Occipital lobe (tissue), 2 donors: ENCODE measurements around the gene PLAAT4. TPM values are rescaled to one million over a fixed set of nuclear protein-coding genes. Genes with fewer than 3 reads are reported as not detected.
"Not testable (repeated sequence)": the region's sequence is repeated elsewhere in the genome, so short reads cannot be mapped to it uniquely, and the experiment has no call there.

Experiments used
- DNase-seq: peaks from one replicate; lab custom pipeline; 2025; lab: John Stamatoyannopoulos, UW
- total RNA-seq: library from RNA; depleted of rRNA; stranded (reverse); fragments of >200 nt; gene quantifications from one replicate; pipeline ENCODE4 v1.2.3, GENCODE V29; 2014

Gene PLAAT4
- total RNA-seq, 1 donor from 2014 or later, result 2.3 TPM

DNA sequence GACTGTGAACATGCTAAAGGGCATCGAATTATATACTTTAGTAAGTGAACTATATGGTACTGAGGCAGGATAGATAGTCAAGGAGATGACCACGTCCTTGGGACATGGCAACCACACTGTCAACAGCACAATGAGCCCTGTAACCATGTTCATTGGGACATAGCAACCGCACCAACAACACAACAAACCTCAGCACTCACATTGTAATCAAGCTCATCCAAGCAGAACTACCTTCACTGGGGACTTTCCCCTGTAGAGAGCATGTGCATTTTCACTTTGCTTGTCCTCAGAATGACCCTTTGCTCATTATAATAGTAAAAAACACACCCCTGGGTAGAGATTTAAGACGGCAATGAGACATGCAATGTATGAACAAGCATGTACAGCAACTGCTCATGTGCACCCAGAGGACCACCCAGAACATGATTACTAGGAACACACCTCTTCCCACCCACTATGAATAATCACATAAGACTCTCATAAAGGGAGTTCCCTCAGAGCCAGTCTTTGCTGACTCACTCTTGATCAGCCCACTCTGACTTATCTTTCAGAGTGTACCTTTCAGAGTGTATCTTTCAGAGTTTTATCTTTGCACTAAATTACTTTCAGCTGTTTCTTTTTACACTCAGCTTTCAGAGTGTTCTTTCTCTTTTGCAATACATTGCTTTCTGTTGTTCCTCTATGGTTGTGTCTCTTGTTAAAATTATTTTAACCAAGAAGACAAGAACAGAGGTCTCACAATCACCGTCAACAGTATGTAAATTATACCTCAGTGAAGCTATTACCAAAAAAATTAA lies 30.6 kb downstream of the PLAAT4 start:
- DNase-seq, result no peak

DNA sequence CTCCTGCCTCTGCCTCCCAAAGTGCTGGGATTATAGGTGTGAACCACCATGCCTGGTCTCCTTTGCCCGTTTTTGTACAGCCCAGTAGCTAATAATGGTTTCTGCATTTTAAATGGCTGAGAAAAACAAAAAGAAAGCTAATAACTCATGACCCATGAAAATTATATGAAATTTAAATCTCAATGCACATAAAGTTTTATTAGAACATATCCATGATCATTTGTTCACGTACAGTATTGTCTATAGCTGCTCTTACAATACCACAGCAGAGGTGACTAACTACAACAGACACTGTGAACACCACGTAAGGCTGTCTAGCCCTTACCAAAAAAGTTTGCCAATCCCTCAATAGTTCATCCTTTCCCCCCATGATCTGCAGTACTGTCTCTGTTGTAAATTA lies 33.0 kb downstream of the PLAAT4 start:
- DNase-seq, result no peak

DNA sequence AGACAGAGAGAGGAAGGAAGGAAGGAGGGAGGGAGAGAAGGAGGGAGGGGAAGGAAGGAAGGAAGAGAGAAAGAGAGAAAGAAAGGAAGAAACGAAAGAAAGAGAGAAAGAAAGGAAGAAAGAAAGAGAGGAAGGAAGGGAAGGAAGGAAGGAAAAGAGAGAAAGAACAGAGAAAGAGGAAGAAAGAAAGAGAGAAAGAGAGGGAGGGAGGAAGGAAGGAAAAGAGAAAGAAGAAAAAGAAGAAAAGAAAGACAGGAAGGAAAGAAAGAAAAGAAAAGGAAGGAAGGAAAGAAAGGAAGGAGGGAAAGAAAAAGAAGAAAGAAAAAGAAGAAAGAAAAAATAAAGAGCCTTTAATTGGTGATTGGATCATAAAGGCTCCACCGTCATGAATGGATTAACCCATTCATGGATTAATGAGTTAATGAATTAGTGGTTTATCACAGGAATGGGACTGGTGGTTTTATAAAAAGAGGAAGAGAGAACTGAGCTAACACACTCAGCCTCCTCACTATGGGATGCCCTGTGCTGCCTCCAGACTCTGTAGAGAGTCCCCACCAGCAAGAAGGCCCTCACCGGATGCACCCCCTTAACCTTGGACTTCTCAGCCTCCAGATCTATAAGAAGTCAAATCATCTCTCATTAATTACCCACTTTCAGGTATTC lies 35.5 kb downstream of the PLAAT4 start:
- no peak for DNase-seq

DNA sequence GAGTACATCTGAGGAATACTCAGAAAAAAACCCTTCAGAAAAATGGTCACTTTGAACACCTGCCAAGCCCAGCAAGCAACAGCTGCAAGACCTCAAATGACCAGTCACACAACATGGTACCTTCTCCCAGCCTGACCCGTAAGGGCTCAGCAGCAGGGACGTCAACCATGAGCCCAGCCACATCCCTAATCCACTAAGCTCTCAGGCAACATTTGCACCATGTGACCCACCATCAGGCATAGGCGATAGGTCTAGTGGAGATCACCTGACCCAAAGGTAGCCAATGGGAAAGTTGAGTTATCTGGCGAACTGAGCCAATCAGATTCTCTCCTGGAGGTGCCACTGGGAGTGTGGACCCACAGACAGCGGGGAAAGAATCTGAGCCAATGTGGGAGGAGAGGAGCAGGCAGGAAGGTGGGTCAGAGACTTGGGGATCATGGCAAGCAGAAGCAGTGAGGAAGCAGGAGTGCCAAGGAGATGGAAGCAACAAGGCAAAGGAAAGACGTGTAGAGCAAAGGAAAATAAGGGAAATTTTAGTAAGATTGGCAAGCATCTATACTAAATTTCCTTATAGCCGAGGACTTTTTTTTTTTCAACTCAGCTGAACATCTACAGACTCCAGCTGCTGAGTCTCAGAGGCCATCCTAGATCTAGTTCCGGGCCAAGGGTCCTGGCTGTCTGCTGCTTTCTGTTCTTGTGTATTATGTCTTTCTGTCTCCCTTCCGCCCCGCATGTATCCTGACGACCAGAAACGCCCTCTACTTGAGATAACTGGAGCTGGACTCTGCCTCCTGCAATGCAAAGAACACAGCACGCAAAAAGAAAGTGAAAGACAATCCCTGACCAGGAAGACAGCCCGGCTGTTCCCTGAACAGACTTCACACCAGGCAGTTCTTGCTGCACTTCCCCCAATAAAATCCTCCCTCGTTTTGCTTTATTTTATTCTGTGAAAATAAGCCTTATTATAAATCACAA lies 37.6 kb downstream of the PLAAT4 start:
- peak; percentile 40 for DNase-seq

DNA sequence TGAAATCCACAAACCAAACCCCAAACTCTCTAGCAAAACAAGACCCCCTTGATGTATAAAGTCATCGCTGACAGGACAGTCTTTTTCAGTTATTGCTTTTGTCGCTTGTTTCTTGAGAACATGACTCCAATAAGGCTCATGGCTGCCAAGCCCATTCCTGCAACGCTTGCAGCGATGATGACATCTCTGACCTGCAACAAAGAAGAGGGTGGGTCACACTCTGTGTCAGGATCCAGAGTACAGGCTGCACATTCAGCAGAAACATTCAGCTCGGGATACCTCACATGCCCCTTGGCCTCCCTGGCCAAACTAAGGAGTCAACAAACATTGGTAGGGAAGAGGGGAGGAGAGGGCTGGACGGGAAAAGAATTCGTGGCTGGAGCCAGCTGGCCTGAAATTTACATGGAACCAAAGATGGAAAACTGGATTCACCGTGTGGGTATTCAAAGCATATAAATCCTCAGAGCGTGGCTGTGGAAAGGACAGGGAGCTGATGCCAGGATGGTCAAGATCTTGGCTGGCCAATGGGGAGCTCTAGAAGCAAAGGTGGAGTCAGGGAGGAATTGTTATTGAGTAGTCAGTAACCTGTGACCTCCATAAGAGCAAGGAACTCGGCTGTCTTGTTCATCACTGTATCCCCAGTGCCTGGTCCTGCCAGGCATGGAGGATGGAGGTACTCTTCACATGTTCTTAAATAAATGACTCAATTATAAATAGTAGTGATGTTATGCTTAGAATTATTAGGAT lies 38.4 kb downstream of the PLAAT4 start:
- no peak for DNase-seq

DNA sequence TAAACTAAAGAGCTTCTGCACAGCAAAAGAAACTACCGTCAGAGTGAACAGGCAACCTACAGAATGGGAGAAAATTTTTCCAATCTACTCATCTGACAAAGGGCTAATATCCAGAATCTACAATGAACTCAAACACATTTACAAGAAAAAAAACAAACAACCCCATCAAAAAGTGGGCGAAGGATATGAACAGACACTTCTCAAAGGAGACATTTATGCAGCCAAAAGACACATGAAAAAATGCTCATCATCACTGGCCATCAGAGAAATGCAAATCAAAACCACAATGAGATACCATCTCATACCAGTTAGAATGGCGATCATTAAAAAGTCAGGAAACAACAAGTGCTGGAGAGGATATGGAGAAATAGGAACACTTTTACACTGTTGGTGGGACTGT lies 42.3 kb downstream of the PLAAT4 start:
- DNase-seq, result not testable (repeated sequence)

DNA sequence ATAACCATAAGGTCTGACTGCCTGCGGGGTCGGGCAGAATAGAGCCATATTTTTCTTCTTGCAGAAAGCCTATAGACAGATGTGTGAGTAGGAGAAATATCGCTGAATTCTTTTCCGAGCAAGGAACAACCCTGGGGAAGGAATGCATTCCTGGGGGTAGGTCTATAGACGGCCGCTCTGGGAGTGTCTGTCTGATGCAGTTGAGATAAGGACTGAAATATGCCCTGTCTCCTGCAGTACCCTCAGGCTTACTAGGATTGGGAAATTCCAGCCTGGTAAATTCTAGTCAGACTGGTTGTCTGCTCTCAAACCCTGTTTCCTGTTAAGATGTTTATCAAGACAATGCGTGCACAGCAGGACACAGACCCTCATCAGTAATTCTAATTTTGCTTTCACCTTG lies 44.6 kb downstream of the PLAAT4 start:
- not testable (repeated sequence) for DNase-seq

DNA sequence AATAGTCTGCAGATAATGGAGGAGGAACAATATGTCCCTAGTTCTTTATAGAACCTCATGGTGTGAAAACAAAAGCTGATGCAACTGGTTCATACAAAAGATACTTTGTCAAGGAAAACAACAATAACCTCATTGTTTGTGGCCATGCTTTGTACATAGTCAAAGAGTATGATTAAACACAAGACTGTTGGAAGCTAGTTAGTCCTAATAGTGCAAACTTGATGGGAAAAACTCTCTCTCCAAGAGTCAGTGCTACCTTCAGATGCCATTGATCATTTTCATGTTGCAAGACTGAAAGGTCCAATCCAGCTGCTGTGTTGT lies 46.7 kb downstream of the PLAAT4 start:
- no peak for DNase-seq

DNA sequence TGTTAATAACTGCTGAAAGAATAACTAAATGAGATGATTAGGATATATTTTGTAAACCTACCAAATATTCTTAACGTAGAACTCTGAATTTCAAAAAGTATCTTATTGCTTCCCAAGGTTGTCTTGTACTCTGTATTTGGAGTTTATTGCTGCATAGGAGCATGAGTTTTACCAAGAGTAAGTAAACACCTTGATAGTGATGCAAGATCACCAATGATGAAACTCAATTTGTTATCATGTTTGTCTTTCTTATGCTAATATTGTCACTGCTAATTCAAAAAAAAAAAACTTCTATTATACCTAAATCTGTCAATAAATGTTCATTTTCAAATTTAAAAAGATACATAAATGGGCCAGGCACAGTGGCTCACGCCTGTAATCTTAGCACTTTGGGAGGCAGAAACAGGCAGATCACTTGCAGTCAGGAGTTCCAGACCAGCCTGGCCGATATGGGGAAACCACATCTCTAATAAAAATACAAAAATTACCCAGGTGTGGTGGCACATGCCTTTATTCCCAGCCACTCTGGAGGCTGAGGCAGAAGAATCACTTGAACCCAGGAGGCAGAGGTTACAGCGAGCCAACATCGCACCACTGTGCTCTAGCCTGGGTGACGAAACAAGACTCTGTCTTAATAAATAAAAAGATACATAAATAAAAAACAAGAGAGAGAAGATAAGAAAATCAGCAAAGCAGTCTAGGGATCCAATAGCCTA lies 50.0 kb downstream of the PLAAT4 start:
- no peak for DNase-seq

DNA sequence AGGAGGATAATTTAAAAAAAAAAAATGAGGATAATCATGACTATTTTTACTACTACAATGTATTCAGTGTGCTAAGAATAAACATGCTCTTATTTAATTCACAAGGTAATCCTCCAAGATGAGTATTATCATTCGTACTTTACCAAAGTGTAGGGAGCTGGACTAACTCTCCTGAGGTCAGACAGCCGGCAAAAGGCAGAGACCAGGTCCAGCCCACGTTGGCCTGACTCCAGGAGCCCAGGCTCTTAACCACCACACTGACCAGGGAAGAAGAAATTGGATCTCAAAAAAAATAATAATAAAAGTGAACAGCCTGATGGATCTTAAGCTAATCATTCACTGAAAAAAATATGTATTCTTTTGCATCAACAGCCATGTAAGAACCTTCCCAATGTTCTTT lies 52.4 kb downstream of the PLAAT4 start:
- DNase-seq, result no peak

DNA sequence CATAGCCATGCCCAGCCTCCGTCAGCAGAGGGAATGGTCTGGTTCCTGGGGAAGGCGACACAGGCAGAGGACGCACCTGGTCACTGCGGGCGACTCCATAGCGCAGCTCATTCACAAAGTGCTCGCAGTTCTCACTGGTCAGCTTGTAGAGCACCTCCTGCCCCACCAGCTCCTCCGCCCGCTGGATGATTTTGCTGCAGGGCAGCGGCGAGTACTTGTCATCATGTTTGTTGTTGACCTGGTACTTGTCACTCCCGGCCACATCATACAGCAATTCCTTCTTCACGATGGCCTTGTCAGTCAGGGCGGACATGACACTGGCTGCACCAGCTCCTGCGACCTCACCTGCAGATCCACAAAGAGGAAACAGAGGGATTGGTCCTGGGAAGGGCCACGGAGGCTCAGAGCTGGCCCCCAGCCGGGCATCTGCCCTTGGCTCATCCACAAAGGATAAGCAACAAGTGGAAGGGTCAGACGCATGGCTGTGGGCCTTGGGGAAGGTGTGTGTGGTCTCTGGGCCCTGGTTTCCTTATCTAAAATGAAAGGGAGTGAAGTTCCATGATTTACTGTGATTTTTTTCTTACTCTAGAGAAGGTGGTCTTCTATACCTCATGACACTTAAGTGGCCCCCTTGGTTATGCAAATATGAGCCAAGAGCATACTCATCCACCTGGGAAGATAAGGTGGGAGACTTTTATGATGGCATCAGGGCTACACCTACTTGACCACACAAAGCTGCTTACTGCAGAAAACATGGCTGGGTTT lies 53.6 kb downstream of the PLAAT4 start:
- DNase-seq, result no peak

DNA sequence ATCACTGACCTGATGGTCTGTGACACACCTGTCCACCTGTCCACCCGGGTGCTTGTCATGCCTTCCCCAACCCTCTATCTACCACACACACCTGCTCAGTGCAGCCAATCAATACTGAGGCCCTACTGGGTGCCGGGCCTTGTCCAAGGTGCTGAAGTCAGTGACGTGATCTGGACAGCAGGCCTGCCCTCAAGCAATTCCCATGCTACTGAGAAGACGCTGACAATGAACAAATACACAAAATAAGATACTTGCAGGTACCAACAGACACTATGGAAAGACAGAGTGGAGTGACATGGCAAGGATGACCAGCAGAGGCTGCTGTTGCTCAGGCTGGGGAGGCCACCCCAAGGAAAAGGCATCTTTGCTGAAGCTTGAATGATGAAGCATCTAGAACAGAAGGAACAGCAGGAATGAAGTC lies 56.4 kb downstream of the PLAAT4 start:
- peak; percentile 21 for DNase-seq

DNA sequence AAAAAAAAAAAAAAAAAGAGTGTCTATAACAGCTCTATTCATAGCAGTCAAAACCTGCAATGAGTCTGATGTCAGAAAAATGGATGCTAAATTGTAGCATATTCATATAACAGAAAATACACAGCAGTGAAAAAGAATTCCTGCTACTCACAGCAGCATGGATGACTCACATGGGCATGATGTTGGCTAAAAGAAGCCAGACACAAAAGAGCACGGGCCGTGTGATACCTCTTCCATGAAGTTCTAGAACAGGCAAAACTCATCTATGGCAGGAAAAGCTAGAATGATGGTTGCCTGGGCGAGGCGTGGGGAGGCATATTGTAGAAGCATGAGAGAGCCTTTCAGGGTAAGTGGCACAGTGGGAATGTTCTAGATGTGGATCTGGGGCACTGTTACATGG lies 58.7 kb downstream of the PLAAT4 start:
- DNase-seq, result no peak

Other genes starting within 250 kb of the PLAAT4 start
- gene SLC22A9, start 167.0 kb upstream of the PLAAT4 start, total RNA-seq, result not detected
- gene PLAAT5, start 45.6 kb upstream of the PLAAT4 start, total RNA-seq, result 3.1 TPM
- not detected for gene LGALS12, start 30.7 kb upstream of the PLAAT4 start, total RNA-seq
- not detected for gene PLAAT2, start 26.6 kb downstream of the PLAAT4 start, total RNA-seq
- 4.7 TPM for gene PLAAT3, start 77.6 kb downstream of the PLAAT4 start, total RNA-seq
- 26.0 TPM for gene ATL3, start 134.6 kb downstream of the PLAAT4 start, total RNA-seq
- 207 TPM for gene RTN3, start 144.7 kb downstream of the PLAAT4 start, total RNA-seq
- gene ZFTA, start 232.0 kb downstream of the PLAAT4 start, total RNA-seq, result 90.3 TPM